HG03521 (cell line): ENCODE measurements around the gene HNRNPH2.

Experiments used
- ATAC-seq: cut with Tn5 transposase; IDR thresholded peaks from one replicate; pipeline ENCODE4 v1.9.1; 2021; ENCODE audit warnings: mild to moderate bottlenecking, moderate library complexity; ENCODE audit not compliant: unreplicated experiment

The HNRNPH2 gene

DNA sequence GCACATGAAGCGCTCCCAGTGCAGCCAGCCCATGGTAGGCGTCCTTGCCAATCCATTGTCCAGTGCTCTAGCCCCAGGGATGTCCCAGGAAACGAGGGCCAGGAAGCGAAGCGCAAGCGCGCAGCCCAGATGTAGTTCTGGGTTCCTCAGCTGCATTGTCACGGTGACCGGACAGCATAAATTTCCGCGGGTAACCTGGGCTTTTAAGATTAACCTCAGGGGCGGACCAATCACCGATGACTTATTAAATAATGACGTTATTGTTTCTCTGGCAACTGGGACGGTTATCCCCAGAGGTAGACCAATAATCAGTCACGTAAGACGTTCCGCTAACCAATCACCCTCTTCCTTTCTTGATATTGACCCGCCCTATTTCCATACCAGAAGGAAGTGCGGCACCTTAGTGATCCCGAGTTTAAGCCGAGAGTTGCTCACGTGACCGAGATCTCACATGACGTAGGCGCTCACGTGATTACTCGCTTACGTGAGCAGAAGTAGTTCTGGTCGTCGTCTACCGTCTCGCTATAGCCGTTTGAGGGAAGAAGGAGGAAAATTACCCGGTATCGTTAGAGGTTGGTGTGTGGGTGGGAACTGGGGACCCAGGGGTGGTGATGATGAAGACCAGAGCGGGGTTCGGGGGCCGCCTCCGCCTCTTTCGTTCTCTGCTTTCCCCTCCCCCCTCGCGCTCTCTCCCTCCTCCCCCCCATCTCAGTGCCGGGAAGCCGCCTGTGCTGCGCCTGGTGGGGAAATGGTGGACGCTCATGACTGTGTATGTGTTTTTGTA, at the start of gene HNRNPH2, which contains the start of gene GLA:
Gene HNRNPH2 (plus strand): TSS at position 475 of the 784 bp plus-strand sequence. CDS start 3,767 bp downstream, outside the sequence.
Gene GLA (minus strand): TSS at position 178 of the 784 bp plus-strand sequence. CDS start 22 bp downstream, at position 156.
- peak; percentile 92 for ATAC-seq

DNA sequence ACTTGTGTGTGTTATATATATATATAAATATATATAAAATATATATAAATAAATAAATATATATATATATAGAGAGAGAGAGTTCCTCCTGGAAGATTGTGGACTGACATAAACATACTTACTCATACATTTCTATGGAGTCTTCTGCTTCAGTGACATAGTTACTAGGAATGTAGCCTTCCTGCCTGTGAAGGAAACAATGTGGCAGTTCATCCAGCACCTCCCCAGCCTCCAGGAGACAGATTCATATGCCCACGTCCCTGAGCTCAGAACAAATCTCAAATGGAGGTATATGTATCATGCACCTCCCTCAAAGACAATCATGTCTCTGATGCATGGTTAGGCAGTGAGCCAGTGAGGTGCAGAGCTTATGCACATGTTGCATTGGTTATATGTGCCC, 48.1 kb upstream of the HNRNPH2 start:
- ATAC-seq = no peak

GRCh38 chrX:101360390-101360789, 47.6 kb upstream of the HNRNPH2 start:
- no peak for ATAC-seq

GRCh38 chrX:101362116-101362515, 45.9 kb upstream of the HNRNPH2 start:
- ATAC-seq = no peak

DNA sequence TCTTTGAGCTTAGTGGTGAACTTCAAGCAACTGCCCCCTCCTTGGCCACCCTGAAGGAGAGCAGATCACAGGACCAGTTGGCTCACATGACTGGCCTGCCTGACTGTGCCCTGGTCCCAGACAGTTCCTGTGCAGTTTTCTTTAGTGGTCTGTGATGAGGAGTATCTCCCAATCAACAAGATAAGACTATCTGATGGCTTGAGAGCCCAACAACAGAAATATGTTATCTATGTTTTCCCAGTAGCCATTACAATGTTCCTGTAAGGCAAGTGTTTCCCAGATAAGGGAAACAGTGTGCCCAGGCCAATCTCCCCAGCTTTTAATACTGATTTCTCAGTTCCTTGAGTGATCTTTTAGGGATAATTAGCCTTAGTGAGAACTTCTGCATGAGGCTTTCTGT, 45.3 kb upstream of the HNRNPH2 start:
- no peak for ATAC-seq

GRCh38 chrX:101365301-101365795, 42.7 kb upstream of the HNRNPH2 start:
- no peak for ATAC-seq

- ATAC-seq = no peak
Observed at GRCh38 chrX:101368800-101369199, 39.2 kb upstream of the HNRNPH2 start.

GRCh38 chrX:101369687-101370086, 38.3 kb upstream of the HNRNPH2 start:
- no peak for ATAC-seq

GRCh38 chrX:101370888-101371504, 37.0 kb upstream of the HNRNPH2 start:
- ATAC-seq = no peak

GRCh38 chrX:101377547-101377946, 30.5 kb upstream of the HNRNPH2 start:
- ATAC-seq = no peak

DNA sequence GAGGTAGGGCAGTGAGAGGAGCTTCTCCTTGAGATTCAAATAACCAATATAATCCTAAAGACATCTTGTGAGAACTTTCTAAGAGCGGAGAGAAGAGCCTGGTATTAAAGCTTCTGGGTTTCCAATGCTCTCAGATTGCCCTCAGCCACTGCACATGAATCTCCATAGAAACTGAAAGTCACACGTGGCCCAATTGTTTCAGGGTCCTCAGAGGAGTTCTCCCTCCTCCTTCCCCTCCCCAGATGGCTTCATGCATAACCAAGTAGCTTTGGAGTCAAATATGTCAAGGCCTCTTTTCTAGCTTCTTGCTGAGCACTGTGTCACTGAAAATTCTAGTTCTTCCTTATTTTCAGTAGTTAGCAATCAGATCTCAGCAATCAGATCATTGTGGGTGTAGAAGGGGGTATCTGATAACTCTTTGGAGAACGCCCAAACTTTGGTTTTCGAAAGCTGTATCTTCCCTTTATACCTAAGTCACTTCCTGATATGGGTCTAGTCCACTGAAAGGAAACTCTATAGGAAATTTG, 24.3 kb upstream of the HNRNPH2 start:
- peak; percentile 64 for ATAC-seq

- no peak for ATAC-seq
Observed at GRCh38 chrX:101385026-101385684, 22.9 kb upstream of the HNRNPH2 start.

- ATAC-seq = peak; percentile 68
Observed at GRCh38 chrX:101385795-101386541, 22.1 kb upstream of the HNRNPH2 start, which contains the start of gene BTK. Gene BTK (minus strand): TSS chrX:101386191. CDS start chrX:101375284, 10,907 bp downstream.

DNA sequence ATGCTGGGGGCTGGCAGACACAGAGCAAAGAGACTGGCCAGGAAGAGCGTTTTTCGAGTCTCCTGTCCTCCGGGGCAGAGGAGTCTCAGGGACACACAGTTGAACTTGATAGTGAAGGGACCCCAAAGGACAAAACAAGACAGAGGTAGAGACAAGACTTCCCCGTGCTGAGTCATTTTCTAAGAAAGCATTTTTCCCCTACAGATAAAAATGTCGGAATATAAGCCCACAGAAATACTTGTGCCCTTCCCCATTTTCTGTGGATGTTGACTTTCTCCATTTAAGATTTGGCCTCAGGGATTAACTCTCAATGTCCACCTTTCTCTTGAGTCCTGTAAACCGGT, 21.5 kb upstream of the HNRNPH2 start:
- ATAC-seq = no peak

GRCh38 chrX:101388604-101389003, 19.4 kb upstream of the HNRNPH2 start:
- ATAC-seq = no peak

DNA sequence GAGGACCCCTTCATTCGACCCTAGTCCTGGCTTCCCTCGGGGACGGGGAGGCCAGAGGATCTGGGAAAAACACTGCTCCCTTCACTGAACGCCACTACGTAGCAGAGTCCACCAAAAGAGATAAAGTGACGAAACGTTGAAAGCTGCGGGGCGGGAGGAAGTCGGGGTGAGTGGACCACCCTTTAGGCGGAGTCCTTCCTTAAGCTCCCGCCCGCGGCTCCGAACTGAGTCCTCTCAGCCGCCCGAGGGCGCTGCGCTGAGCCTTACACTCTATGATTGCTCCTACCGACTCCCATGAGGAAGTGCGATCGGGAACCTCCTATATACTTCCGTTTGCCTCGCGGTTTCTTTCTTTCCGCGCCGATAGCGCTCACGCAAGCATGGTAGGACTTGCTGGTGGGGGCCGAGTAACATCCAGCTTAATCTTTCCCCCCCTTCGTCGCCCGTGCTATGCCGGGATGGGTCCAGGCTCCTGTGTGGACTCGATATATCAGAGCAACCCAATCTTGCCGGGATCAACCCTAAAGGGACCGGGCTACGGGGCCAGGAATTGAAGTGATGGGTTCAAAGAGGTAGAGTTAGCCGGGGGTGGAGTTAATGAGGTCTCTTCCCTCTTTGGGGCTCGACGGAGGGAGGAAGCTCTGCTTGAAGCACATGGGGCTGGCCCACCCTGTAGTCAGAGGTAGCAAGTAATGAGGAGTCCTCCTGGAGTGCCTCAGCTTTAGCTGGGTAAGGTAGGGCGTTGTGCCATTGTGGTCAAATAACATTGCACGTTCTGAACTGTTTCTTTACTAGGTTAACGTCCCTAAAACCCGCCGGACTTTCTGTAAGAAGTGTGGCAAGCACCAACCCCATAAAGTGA, 17.1 kb upstream of the HNRNPH2 start, which contains the start of gene RPL36A:
Gene RPL36A (plus strand): TSS at position 348 of the 862 bp plus-strand sequence. CDS start 33 bp downstream, at position 381.
- peak; percentile 76 for ATAC-seq

DNA sequence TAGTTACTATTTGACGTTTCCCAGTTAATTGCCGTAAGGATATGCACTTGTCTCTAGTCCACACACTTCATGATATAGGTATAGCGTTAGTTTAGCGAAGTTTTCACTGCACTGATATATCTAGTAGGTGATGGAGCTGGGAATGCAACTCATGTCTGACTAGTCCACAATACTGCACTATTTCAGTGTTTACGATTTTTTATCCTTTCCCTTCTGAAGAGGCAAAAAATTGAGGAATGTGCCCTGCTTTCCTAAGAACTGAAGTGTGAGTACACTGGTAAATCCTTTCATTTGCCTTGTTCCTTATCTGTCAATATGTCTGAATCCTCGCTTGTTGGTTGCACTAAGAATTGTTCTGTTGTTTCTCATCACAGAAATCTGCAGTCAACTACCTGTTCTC, 16.2 kb upstream of the HNRNPH2 start:
- ATAC-seq = no peak

GRCh38 chrX:101393530-101394305, 14.3 kb upstream of the HNRNPH2 start:
- no peak for ATAC-seq

DNA sequence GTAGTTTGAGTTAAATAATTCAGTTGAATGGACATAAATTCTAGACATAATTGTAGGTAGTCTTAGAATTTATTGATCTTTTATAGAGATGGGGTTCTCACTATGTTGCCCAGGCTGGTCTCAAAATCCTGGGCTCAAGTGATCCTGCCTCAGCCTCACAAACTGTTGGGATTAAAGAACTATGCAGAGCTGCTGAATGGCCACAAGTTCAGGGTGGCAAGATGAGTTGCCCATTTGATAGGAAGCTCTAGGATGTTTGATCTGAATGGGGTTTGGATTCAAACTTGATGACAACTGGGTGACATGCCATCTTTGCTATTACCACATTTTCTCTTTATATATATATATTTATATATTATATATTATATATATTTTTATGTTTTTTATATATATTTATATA, 13.7 kb upstream of the HNRNPH2 start:
- no peak for ATAC-seq
